ENCODE data around the gene CAB39. TPM values are rescaled to one million over a fixed set of nuclear protein-coding genes. Genes with fewer than 3 reads are reported as not detected.

CAB39 gene
- total RNA-seq, 2 donors from 2014 or later = 32.3 to 34.5 TPM

DNA sequence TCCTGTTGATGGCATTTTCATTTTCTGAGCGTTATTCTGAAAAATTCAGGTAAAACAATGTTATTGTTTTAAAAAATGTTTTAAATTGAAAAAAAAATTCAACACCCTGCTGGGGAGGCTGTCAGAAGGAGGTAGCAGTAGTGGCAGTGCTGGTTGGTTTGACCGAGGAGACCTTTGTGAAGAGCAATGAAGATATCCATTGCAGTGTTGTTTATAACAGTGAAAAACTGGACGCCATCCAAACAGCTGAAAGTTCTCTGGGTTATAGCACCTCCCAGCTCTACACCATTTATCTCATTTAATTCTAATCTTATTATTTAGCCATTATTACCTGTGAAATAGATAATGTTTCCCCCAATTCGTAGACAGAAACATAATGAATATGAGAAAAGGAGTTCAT lies 139.5 kb downstream of the CAB39 start:
- ATAC-seq = no peak
- H3K9me3 ChIP-seq = no peaks in the 10 kb centered on the region
- H3K27me3 ChIP-seq = no peaks in the 10 kb centered on the region
- no peak overlapping the region for H3K27ac ChIP-seq
- peaks cover 5% of the 10 kb centered on the region for H3K4me1 ChIP-seq
- no peak overlapping the region for H3K4me3 ChIP-seq
- intact Hi-C loops (cut with DNase I) = no loop called here
- H3K36me3 ChIP-seq (replicated peaks in 1 of 2; ENCODE audit: insufficient read depth in 1 of 2, low read depth in 2 of 2) = no peaks in the 10 kb centered on the region
- 69 to 79% methylated on average over 4 of the region's 4 CpGs for WGBS, 2 donors
- DNase-seq = no peak
- TF ChIP-seq, protein P1, sequence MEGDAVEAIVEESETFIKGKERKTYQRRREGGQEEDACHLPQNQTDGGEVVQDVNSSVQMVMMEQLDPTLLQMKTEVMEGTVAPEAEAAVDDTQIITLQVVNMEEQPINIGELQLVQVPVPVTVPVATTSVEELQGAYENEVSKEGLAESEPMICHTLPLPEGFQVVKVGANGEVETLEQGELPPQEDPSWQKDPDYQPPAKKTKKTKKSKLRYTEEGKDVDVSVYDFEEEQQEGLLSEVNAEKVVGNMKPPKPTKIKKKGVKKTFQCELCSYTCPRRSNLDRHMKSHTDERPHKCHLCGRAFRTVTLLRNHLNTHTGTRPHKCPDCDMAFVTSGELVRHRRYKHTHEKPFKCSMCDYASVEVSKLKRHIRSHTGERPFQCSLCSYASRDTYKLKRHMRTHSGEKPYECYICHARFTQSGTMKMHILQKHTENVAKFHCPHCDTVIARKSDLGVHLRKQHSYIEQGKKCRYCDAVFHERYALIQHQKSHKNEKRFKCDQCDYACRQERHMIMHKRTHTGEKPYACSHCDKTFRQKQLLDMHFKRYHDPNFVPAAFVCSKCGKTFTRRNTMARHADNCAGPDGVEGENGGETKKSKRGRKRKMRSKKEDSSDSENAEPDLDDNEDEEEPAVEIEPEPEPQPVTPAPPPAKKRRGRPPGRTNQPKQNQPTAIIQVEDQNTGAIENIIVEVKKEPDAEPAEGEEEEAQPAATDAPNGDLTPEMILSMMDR (IDR thresholded peaks at IDR 0.05) = no peak
- no peak for TF ChIP-seq POLR2A (IDR thresholded peaks at IDR 0.05)

DNA sequence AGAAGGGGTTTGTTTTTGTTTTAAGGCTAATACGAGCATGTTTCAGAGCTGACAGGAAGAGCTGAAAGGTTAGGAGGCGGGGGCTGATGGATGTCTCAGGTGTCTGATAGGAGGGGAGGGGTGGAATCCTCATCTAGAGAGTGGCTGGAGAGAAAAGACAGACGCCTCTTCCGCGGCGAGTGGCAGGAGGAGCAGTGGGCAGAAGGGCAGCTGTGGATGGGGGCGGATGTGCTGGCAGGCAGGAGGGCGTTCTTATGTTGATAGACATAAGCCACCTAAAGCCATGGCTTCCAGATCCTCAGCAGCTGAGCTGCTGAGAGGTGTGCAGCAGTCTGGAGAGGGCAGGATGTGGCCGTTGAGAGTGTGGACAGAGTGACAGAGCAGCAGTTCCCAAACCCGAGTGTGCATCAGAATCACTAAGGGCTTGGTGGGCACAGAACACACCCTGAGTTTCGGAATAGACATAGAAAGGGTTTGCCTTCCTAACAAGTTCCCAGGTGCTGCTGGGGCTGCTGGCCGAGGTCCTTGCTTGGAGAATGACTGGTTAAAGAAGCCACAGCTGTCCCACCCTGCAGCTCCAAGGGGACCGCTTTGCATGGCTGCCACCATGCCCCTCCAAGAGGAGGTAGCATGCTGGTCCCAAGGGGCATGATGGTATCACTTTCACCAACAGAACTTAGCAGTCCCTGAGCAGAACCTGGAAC lies 149.1 kb downstream of the CAB39 start:
- intact Hi-C loops (cut with DNase I) = no loop called here
- ATAC-seq (no peak), DNase-seq (no peak)
- Histone ChIP-seq H3K27ac (no peak overlapping the region), H3K4me1 (peaks cover 23% of the 10 kb centered on the region), H3K4me3 (no peak overlapping the region), H3K36me3 (replicated peaks in 1 of 2; ENCODE audit: insufficient read depth in 1 of 2, low read depth in 2 of 2) (no peaks in the 10 kb centered on the region), H3K9me3 (no peaks in the 10 kb centered on the region), H3K27me3 (no peaks in the 10 kb centered on the region)
- WGBS, 2 donors = 38 to 42% methylated on average over 12 to 13 of the region's 13 CpGs
- no peak for TF ChIP-seq POLR2A (IDR thresholded peaks at IDR 0.05)

DNA sequence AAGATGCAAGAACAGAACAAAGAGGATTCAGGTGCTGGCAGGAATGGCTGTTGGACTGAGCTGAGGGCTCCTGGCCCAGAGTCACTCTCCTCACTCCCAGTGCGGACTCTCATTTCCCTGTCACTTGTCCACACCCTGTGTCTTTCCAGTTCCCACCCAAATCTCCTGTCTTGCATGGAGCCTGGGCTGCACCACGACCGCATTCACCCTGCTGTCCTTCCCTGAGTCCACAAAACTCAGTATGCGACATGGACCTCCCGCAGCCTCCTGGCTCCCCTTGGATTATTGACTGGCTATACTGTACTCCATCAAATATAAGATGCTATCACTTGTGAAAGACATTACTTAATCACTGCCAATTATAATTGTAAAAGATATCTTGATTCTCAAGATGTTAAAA lies 149.7 kb downstream of the CAB39 start:
- TF ChIP-seq POLR2A (IDR thresholded peaks at IDR 0.05) = no peak
- TF ChIP-seq, protein P1 (IDR thresholded peaks at IDR 0.05) = no peak
- no peaks in the 10 kb centered on the region for H3K9me3 ChIP-seq
- H3K36me3 ChIP-seq (replicated peaks in 1 of 2; ENCODE audit: insufficient read depth in 1 of 2, low read depth in 2 of 2) = no peaks in the 10 kb centered on the region
- peaks cover 29% of the 10 kb centered on the region for H3K4me1 ChIP-seq
- ATAC-seq = no peak
- no peaks in the 10 kb centered on the region for H3K27me3 ChIP-seq
- intact Hi-C loops (cut with DNase I) = no loop called here
- H3K27ac ChIP-seq = no peak overlapping the region
- 83 to 85% methylated on average over 5 of the region's 5 CpGs for WGBS, 2 donors
- no peak overlapping the region for H3K4me3 ChIP-seq
- DNase-seq = no peak

DNA sequence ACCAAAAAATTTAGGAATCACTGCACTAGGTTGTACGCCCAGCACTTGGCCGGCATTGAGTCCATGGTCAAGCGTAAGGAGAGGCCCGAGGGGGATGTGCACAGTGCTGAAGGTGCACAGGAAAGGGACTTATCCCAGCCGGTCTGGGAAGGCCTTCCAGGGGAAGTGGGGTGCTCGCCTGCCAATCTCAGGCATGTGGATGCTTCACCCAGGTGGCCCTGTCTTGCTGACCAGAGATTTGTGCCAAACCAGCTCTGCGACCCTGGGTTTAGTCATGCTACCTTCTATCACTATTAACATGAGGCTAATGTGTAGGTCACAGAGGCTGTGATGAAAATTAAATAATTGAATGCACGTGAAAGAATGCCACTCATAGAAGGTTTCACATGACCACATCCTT lies 150.4 kb downstream of the CAB39 start:
- no peak for ATAC-seq
- 61 to 78% methylated on average over 8 of the region's 8 CpGs for WGBS, 2 donors
- H3K27ac ChIP-seq = no peak overlapping the region
- TF ChIP-seq POLR2A (IDR thresholded peaks at IDR 0.05) = no peak
- TF ChIP-seq, protein P1 (IDR thresholded peaks at IDR 0.05) = no peak
- no peaks in the 10 kb centered on the region for H3K27me3 ChIP-seq
- H3K4me1 ChIP-seq = peaks cover 34% of the 10 kb centered on the region
- no peak overlapping the region for H3K4me3 ChIP-seq
- intact Hi-C loops (cut with DNase I) = no loop called here
- DNase-seq = no peak
- H3K9me3 ChIP-seq = no peaks in the 10 kb centered on the region
- no peaks in the 10 kb centered on the region for H3K36me3 ChIP-seq (replicated peaks in 1 of 2; ENCODE audit: insufficient read depth in 1 of 2, low read depth in 2 of 2)

DNA sequence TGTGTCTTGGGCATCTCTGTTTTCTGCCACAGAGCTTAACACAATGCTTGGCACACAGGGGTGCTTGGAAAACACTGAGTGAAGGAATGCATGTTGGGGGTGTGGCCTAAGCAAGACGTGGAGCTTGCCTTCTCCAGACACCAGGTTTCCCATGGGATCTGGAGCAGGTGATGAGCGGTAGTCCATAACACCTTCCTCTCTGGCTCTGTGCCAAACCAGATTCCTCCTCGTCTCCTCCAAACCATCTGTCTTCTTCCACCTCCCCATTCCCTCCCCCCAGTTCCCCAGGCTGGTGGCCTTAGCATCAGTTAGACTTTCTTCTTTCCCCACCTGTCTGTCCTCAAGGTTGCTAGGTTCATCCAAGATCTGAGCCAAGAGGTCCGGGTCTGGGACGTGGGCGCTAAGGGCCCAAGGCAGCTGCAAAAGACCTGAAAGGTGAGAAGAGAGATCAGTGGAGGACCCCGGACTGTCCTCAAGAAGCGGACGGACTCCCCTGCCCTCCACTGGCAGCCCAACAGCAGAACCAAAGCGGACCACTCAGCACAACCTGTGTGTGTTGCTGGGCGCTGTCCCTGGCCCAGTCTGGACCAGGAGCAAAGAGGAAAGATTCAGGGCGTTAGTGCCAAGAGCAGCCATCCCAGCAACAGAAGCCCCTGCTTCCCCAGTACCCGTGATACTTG lies 150.9 kb downstream of the CAB39 start:
- no peaks in the 10 kb centered on the region for H3K36me3 ChIP-seq (replicated peaks in 1 of 2; ENCODE audit: insufficient read depth in 1 of 2, low read depth in 2 of 2)
- no peak overlapping the region for H3K4me3 ChIP-seq
- H3K4me1 ChIP-seq = peaks cover 39% of the 10 kb centered on the region
- DNase-seq (no peak), ATAC-seq (no peak)
- TF ChIP-seq POLR2A (IDR thresholded peaks at IDR 0.05) = no peak
- TF ChIP-seq, protein P1 (IDR thresholded peaks at IDR 0.05) = no peak
- no peaks in the 10 kb centered on the region for H3K27me3 ChIP-seq
- no peak overlapping the region for H3K27ac ChIP-seq
- no peaks in the 10 kb centered on the region for H3K9me3 ChIP-seq
- intact Hi-C loops (cut with DNase I) = no loop called here
- 59 to 74% methylated on average over 10 to 13 of the region's 13 CpGs for WGBS, 2 donors
